RCC 7860 (cell line): ENCODE data around the gene MAPK14.

Source experiments
- DNase-seq: peaks from one replicate; pipeline ENCODE4 v3.0.0-alpha.2; 2015; ENCODE audit warnings: low spot score
- FAIRE-seq: peaks from 2 replicates; lab custom pipeline; 2012; peaks lifted over from hg19 to GRCh38; lab: Jason Lieb, UNC

Gene MAPK14

DNA sequence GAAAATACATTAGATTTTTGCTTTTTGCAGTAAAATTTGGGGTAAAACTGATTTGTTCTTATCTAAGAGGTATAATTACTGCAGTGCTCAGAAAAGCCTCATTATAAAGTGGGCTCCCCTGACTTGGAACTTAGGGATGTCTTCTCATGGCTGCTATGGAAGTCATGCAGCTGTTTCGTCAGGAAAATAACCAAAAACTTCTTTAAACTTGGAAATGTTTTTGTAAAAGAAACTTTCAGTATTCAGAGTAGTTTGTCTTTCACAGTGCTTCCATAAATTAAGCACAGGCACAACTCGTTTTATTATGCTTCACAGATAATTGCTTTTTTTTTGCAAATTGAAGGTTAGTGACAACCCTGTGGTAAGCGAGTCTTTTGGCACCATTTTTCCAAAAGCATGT, 6.8 kb downstream of the MAPK14 start:
- no peak for DNase-seq
- FAIRE-seq: no peak

GRCh38 chr6:36035225-36035624, 7.6 kb downstream of the MAPK14 start:
- no peak for FAIRE-seq

GRCh38 chr6:36038120-36038876, 10.7 kb downstream of the MAPK14 start:
- DNase-seq (no peak), FAIRE-seq (no peak)

More at GRCh38 chr6:36035225-36035624, 7.6 kb downstream of the MAPK14 start:
- DNase-seq: no peak

- no peak for DNase-seq
- FAIRE-seq: no peak
Measured at GRCh38 chr6:36039112-36039511, 11.5 kb downstream of the MAPK14 start.

GRCh38 chr6:36040958-36041357, 13.3 kb downstream of the MAPK14 start:
- FAIRE-seq (no peak), DNase-seq (no peak)

- FAIRE-seq: no peak
- no peak for DNase-seq
Measured at GRCh38 chr6:36042618-36043260, 15.1 kb downstream of the MAPK14 start.

GRCh38 chr6:36049582-36049981, 22.0 kb downstream of the MAPK14 start:
- no peak for FAIRE-seq
- no peak for DNase-seq

- DNase-seq (no peak), FAIRE-seq (no peak)
Measured at GRCh38 chr6:36050305-36050704, 22.7 kb downstream of the MAPK14 start.

DNA sequence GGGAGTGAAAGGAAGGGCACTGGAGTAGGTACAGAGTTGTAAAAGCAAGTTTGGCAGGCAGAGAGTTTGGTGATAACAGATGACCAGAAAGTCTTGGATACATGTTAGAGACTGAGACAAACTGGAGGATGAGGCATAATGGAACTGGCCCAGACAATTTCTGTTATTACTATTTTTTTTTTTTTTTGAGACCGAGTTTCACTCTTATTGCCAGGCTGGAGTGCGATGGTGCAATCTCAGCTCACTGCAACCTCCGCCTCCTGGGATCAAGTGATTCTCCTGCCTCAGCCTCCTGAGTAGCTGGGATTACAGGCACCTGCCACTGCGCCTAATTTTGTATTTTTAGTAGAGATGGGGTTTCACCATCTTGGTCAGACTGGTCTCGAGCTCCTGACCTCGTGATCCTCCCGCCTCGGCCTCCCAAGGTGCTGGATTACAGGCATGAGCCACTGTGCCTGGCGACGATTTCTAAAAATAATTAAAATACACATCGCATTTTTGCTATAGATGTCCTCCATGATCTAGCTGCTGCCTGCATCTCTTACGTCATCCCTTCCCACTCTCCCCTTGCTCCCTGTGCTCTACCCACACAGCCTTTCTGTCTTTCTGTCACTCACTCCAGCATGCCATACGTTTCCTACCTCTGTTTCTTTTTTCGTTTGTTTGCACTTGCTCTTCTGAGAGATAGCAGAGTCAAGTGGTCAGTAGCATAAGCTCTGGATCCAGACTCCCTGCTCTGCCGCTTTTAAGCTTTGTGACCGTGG, 23.5 kb downstream of the MAPK14 start:
- DNase-seq (no peak), FAIRE-seq (no peak)

GRCh38 chr6:36052097-36052496, 24.5 kb downstream of the MAPK14 start:
- FAIRE-seq: no peak
- DNase-seq: no peak

GRCh38 chr6:36053878-36054277, 26.3 kb downstream of the MAPK14 start:
- DNase-seq (no peak), FAIRE-seq (no peak)

DNA sequence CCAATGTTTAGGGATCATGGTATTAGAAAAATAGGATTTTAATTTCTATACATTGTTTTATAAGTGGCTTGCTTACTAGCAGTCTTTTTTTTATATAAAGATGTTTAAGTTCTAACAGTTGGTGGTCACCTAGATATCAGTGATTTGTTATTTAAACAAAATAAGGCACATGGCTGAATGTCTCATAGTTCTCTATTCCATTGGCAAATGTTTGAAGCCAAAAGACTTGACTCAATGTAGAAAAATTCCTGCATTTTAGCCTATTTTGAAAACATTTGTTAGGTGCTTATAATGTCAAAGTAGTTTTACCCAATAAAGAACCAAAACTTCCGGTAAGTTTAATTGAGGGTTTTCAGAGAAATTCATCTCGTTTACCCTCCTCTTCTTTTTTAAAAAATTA, 26.8 kb downstream of the MAPK14 start:
- no peak for FAIRE-seq

GRCh38 chr6:36054956-36055355, 27.3 kb downstream of the MAPK14 start:
- FAIRE-seq: no peak
- no peak for DNase-seq

More for the DNA sequence above, 26.8 kb downstream of the MAPK14 start:
- no peak for DNase-seq

- FAIRE-seq (no peak), DNase-seq (no peak)
Measured at GRCh38 chr6:36056178-36056577, 28.6 kb downstream of the MAPK14 start.

- no peak for DNase-seq
- no peak for FAIRE-seq
Measured at GRCh38 chr6:36061236-36061635, 33.6 kb downstream of the MAPK14 start.

GRCh38 chr6:36062247-36062646, 34.6 kb downstream of the MAPK14 start:
- DNase-seq (no peak), FAIRE-seq (no peak)

- DNase-seq (no peak), FAIRE-seq (no peak)
Measured at GRCh38 chr6:36063318-36064060, 35.9 kb downstream of the MAPK14 start.

GRCh38 chr6:36064770-36065396, 37.3 kb downstream of the MAPK14 start:
- FAIRE-seq (no peak), DNase-seq (no peak)

DNA sequence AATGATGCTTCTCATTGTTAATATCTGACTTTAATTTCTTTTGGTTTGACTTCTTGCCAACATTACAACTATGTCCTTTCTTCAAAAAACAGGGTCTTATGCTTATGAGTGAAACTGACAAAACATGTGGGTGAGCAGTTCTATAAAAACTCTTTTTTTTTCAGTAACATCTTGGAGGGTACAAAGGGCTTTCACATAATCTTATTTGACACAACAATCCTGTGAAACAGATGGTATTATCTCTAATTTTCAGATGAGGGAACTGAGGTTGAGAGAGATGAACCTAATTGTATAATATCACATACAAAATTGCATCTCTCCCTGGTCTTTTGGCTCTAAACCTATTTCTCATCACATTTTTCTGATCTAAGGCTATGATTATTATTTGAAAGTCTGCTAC, 38.3 kb downstream of the MAPK14 start:
- FAIRE-seq (no peak), DNase-seq (no peak)

DNA sequence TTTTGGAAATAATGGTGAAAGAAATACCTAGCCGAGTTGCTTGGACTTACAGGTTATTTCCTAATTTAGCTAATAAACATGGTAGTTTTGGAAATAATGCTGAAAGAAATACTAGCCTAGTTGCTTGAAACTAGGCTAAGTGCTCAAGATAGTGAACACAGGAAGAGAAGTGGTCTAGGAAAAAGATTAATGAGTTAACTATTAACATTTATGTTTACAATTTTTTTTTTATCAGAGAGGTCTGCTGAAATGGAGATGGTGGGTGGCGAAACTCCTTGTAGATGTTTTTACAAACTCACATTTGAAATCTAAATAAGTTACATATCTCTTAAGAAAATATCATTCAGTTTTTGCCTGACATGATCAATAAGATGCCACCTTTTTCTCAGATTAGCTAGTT, 39.2 kb downstream of the MAPK14 start:
- no peak for FAIRE-seq
- DNase-seq: no peak
